ENCODE measurements around the gene TMEM163.
"Not testable (repeated sequence)": the region's sequence is repeated elsewhere in the genome, so short reads cannot be mapped to it uniquely, and the experiment has no call there.

Gene TMEM163

GRCh38 chr2:134723742-134724141 lies 4.9 kb upstream of the TMEM163 start:
- not testable (repeated sequence) for DNase-seq (ENCODE audit: low spot score)

GRCh38 chr2:134722728-134723127 lies 3.9 kb upstream of the TMEM163 start:
- no peak for DNase-seq (ENCODE audit: low spot score)

GRCh38 chr2:134721596-134721995 lies 2.8 kb upstream of the TMEM163 start:
- no peak for DNase-seq (ENCODE audit: low spot score)

- no peak for DNase-seq (ENCODE audit: low spot score)
Observed at GRCh38 chr2:134718023-134718816, 580 bp downstream of the TMEM163 start.

- DNase-seq (ENCODE audit: low spot score), result no peak
Observed at GRCh38 chr2:134717286-134718022, 1.3 kb downstream of the TMEM163 start.

- no peak for DNase-seq (ENCODE audit: low spot score)
Observed at GRCh38 chr2:134716721-134717243, 2.0 kb downstream of the TMEM163 start.

GRCh38 chr2:134715932-134716643 lies 2.7 kb downstream of the TMEM163 start:
- DNase-seq (ENCODE audit: low spot score), result no peak

- DNase-seq (ENCODE audit: low spot score), result no peak
Observed at GRCh38 chr2:134714228-134714627, 4.6 kb downstream of the TMEM163 start.

GRCh38 chr2:134713606-134714005 lies 5.2 kb downstream of the TMEM163 start:
- no peak for DNase-seq (ENCODE audit: low spot score)

GRCh38 chr2:134713176-134713575 lies 5.6 kb downstream of the TMEM163 start:
- DNase-seq (ENCODE audit: low spot score), result no peak

- DNase-seq (ENCODE audit: low spot score), result no peak
Observed at GRCh38 chr2:134712736-134713135, 6.1 kb downstream of the TMEM163 start.

GRCh38 chr2:134712299-134712698 lies 6.5 kb downstream of the TMEM163 start:
- no peak for DNase-seq (ENCODE audit: low spot score)

- no peak for DNase-seq (ENCODE audit: low spot score)
Observed at GRCh38 chr2:134711692-134712091, 7.1 kb downstream of the TMEM163 start.

GRCh38 chr2:134707330-134707676 lies 11.5 kb downstream of the TMEM163 start:
- DNase-seq (ENCODE audit: low spot score), result no peak

- peak; percentile 54 for DNase-seq (ENCODE audit: low spot score)
Observed at GRCh38 chr2:134706587-134707329, 12.0 kb downstream of the TMEM163 start.

GRCh38 chr2:134705861-134706586 lies 12.8 kb downstream of the TMEM163 start:
- DNase-seq (ENCODE audit: low spot score), result no peak

- no peak for DNase-seq (ENCODE audit: low spot score)
Observed at GRCh38 chr2:134704173-134704572, 14.6 kb downstream of the TMEM163 start.

GRCh38 chr2:134703426-134703825 lies 15.4 kb downstream of the TMEM163 start:
- no peak for DNase-seq (ENCODE audit: low spot score)

GRCh38 chr2:134700730-134701129 lies 18.1 kb downstream of the TMEM163 start:
- DNase-seq (ENCODE audit: low spot score), result no peak

- DNase-seq (ENCODE audit: low spot score), result no peak
Observed at GRCh38 chr2:134694411-134694810, 24.4 kb downstream of the TMEM163 start.

All from kidney capillary endothelial cell (primary cell).